Measurements from ENCODE around the gene ARF3. TPM values are rescaled to one million over a fixed set of nuclear protein-coding genes. Genes with fewer than 3 reads are reported as not detected.

ARF3 gene
- total and polyA plus RNA-seq, 2 of the 13 experiments (the other 11 are each of a cell fraction or from before 2014, with no cell fraction given) = 53.8 to 57.9 TPM

GRCh38 chr12:48923117-48923516 is 34.2 kb downstream of the ARF3 start (continued):
- TF ChIP-seq, protein P1, sequence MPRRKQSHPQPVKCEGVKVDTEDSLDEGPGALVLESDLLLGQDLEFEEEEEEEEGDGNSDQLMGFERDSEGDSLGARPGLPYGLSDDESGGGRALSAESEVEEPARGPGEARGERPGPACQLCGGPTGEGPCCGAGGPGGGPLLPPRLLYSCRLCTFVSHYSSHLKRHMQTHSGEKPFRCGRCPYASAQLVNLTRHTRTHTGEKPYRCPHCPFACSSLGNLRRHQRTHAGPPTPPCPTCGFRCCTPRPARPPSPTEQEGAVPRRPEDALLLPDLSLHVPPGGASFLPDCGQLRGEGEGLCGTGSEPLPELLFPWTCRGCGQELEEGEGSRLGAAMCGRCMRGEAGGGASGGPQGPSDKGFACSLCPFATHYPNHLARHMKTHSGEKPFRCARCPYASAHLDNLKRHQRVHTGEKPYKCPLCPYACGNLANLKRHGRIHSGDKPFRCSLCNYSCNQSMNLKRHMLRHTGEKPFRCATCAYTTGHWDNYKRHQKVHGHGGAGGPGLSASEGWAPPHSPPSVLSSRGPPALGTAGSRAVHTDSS (CRISPR knock-in tag; conservative IDR thresholded peaks at IDR 0.05) = no peak
- TF ChIP-seq PCBP2 (optimal IDR thresholded peaks at IDR 0.05; ENCODE audit: low read depth, low read length, poor library complexity, severe bottlenecking) = no peak
- no peak for TF ChIP-seq SMAD9 (CRISPR knock-in tag; IDR thresholded peaks at IDR 0.05)
- no peak for TF ChIP-seq SNAPC4 (CRISPR knock-in tag; IDR thresholded peaks at IDR 0.05)
- TF ChIP-seq DNMT3B (CRISPR knock-in tag; conservative IDR thresholded peaks at IDR 0.05) = no peak
- TF ChIP-seq KDM1A (CRISPR knock-in tag; IDR thresholded peaks at IDR 0.05) = no peak
- TF ChIP-seq NFKBIZ (CRISPR knock-in tag; IDR thresholded peaks at IDR 0.05) = no peak

All from HepG2 (cell line).